ENCODE results near the gene METTL15.

DNA sequence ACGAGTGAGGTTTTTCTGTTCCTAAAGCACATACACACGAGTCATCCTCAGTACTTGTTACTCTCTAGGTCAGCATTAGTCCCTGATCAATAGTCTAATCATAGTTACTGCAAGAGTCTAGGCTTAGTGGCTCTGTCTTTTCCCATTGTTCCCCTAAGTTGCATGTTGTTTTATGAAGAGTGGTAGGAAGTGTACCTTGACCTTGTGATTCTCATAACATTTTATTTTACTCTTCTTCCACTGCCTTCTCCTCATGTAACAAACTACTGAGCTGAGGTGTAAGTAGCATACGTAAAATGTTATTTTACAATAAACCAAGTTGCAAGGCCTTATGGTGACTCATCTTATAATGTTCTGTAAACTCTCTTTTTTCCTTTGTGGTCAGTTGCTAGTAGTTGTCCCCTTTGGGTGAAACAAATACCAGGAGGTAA, 15.0 kb downstream of the METTL15 start:
- TF ChIP-seq, protein P1, sequence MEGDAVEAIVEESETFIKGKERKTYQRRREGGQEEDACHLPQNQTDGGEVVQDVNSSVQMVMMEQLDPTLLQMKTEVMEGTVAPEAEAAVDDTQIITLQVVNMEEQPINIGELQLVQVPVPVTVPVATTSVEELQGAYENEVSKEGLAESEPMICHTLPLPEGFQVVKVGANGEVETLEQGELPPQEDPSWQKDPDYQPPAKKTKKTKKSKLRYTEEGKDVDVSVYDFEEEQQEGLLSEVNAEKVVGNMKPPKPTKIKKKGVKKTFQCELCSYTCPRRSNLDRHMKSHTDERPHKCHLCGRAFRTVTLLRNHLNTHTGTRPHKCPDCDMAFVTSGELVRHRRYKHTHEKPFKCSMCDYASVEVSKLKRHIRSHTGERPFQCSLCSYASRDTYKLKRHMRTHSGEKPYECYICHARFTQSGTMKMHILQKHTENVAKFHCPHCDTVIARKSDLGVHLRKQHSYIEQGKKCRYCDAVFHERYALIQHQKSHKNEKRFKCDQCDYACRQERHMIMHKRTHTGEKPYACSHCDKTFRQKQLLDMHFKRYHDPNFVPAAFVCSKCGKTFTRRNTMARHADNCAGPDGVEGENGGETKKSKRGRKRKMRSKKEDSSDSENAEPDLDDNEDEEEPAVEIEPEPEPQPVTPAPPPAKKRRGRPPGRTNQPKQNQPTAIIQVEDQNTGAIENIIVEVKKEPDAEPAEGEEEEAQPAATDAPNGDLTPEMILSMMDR (IDR thresholded peaks at IDR 0.05): no peak
- TF ChIP-seq POLR2A (IDR thresholded peaks at IDR 0.05): no peak

All from uterus (tissue), 2 donors.